VCaP (cell line): ENCODE measurements around the gene TNKS2.

Experiments
- H3K27ac ChIP-seq: fragments of 450-650 bp; 2 replicates; pipeline ENCODE4 v1.5.1; 2017
- CTCF ChIP-seq: fragments of 450-650 bp; conservative IDR thresholded peaks from 2 replicates; pipeline ENCODE4 v1.5.1; 2017; ENCODE audit warnings: mild to moderate bottlenecking, moderate library complexity

The TNKS2 gene

GRCh38 chr10:91865562-91866081 lies 67.4 kb downstream of the TNKS2 start:
- H3K27ac ChIP-seq, result no peak overlapping the region
- TF ChIP-seq CTCF, result no peak

DNA sequence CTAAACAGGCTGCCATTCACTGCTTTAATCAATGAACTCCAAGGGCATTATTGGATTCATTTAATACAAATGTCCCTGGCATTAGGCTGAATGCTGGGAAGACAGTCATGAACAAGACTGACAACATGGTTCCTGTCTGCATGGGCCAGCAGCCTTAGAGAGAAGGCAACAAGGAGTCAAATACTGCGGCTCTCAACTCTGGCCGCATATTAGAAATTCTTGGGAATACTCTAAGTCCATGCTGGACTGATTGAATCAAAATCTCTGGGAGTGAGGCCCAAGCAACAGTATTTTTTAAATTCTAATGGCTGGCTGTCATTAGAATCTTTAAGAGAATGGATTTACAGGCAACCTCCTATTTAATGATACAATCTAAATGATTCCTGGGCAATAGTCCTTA lies 76.9 kb downstream of the TNKS2 start:
- no peak overlapping the region for H3K27ac ChIP-seq
- TF ChIP-seq CTCF, result no peak

DNA sequence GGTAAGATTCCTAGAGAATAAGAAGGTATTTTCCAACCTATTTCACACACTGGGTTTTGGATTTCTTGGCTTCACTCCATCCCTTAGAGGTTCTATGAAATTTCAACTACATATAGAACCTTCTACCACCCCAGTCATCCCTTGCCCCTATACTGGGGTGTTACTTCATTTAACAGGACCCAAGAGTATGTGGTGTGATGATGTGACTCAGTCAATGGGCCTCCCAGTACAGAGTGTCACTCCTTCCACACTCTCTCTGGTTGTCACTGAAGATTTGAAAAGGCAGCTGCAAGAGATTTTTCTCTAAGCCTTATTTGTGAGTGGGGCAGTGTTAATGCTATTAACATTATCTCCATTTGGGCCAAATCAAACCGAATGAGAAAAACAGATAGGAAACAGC lies 77.6 kb downstream of the TNKS2 start:
- TF ChIP-seq CTCF, result no peak
- no peak overlapping the region for H3K27ac ChIP-seq

DNA sequence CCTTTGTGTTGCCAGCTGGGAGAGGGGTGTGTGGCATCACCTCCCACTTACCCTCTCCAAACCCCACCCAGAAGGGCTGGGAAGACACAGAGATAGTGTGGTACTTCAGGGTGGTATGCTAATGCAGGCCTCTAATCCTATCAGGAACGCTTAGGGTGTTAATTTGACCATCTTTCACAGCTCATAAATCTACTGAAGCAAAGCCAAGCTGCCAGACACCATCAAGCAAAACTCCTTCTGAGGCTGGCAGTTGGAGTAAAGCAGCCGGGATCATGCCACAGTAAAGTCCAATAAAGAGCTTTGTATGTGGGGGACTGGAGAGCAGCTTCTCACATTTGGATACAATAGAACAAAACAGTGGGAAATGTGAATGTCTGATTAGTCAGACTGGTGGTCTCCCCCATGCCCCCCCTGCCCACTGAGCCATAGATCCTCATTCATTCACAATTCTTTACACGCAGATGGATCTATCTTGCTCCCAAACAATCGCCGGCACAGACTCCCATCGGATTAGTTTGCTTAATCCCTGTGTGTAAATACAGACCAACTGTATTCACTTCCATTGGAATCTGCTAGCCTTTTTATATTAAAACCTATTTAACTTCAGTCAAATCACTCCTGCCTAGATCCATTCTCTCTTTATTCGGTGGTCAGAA lies 81.4 kb downstream of the TNKS2 start:
- H3K27ac ChIP-seq, result no peak overlapping the region; the same call in 1 of the 2 replicates
- TF ChIP-seq CTCF, result no peak

DNA sequence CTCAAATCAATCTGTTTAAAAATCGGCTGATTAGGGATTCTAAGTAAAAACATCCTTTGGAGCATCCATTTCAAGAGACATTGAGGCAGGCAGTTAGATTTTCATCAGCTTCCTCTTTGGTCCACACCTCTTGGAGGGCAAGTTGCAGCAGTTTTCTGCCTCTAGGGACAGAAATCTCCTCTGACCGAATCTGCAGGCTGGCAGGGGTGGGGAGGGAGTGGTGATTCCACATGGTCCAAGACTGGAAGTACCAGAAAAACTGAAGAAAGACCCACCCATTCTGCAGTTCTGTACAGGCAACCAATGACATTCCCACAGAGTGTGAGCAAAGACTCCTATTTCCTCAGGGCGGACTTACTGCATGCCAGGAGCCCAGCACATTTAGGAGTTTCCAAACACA lies 82.1 kb downstream of the TNKS2 start:
- H3K27ac ChIP-seq, result no peak overlapping the region; the same call in 1 of the 2 replicates
- TF ChIP-seq CTCF, result peak; percentile 28; the same call in 1 of the 2 replicates

GRCh38 chr10:91883549-91884444 lies 85.6 kb downstream of the TNKS2 start:
- TF ChIP-seq CTCF, result no peak
- H3K27ac ChIP-seq, result no peak overlapping the region

- no peak overlapping the region for H3K27ac ChIP-seq
- TF ChIP-seq CTCF, result no peak
Measured at GRCh38 chr10:91884536-91884935, 86.3 kb downstream of the TNKS2 start.
